Measurements from ENCODE around the gene NAA80. TPM values are rescaled to one million over a fixed set of nuclear protein-coding genes. Genes with fewer than 3 reads are reported as not detected.

Gene NAA80
- total and polyA plus RNA-seq, 10 of the 15 experiments (the other 5 are each of a cell fraction or from before 2014, with no cell fraction given) = 0.48 to 12.7 (median 6.7) TPM

GRCh38 chr3:50336452-50337174 lies 37.4 kb upstream of the NAA80 start (continued):
- TF ChIP-seq MYC (IDR thresholded peaks at IDR 0.05; ENCODE audit: insufficient read depth, insufficient read length, insufficient replicate concordance, low read length, severe bottlenecking) (peak; percentile 45), TCF12 (IDR thresholded peaks at IDR 0.05; ENCODE audit: low read depth, low read length) (0 out of 2 replicates have a peak, but pooled peaks have one; percentile 9), CEBPB (IDR thresholded peaks at IDR 0.05; ENCODE audit: borderline replicate concordance in 1 of 2, low read depth in 2 of 2, low read length in 2 of 2) (no peak), MTA3 (IDR thresholded peaks at IDR 0.05; ENCODE audit: borderline replicate concordance, low read length) (no peak), CBX3 (IDR thresholded peaks at IDR 0.05; ENCODE audit: borderline replicate concordance, low read depth) (no peak), BCL3 (IDR thresholded peaks at IDR 0.05; ENCODE audit: borderline replicate concordance, insufficient read depth, low read depth, low read length, poor library complexity, severe bottlenecking) (no peak), SIN3A (IDR thresholded peaks at IDR 0.05; ENCODE audit: low read depth, low read length) (no peak), ELK1 (IDR thresholded peaks at IDR 0.05; ENCODE audit: low read depth, low read length) (no peak), NFYA (IDR thresholded peaks at IDR 0.05; ENCODE audit: borderline replicate concordance, low read depth, low read length) (no peak), USF2 (IDR thresholded peaks at IDR 0.05; ENCODE audit: borderline replicate concordance, low read depth, low read length) (no peak), NR2F1 (conservative IDR thresholded peaks at IDR 0.05) (no peak), IRF3 (IDR thresholded peaks at IDR 0.05) (no peak), CHD2 (IDR thresholded peaks at IDR 0.05; ENCODE audit: borderline replicate concordance, low read depth, low read length) (no peak), IRF5 (IDR thresholded peaks at IDR 0.05; ENCODE audit: borderline replicate concordance) (no peak)

Data from GM12878 (cell line).